Loucy (cell line): ENCODE measurements around the gene SLC9B1.

Source experiments
- CTCF ChIP-seq: fragments of 200-600 bp; sonication (generic); conservative IDR thresholded peaks from 2 replicates; pipeline ENCODE4 v1.5.1; 2014; ENCODE audit warnings: mild to moderate bottlenecking, antibody characterized with exemption, low read length
- EZH2phosphoT487 ChIP-seq: fragments of 200-600 bp; IDR thresholded peaks from 2 replicates; pipeline ENCODE4 v1.6.1; 2018; ENCODE audit warnings: antibody characterized with exemption, mild to moderate bottlenecking, moderate library complexity, borderline replicate concordance

GRCh38 chr4:102871772-102872171 lies 147.7 kb downstream of the SLC9B1 start:
- TF ChIP-seq CTCF, result no peak
- no peak for TF ChIP-seq EZH2phosphoT487
